HTERT RPE-1 (cell line): Measurements from ENCODE around the gene SLC22A17.

Experiments used
- in situ Hi-C: fragments of 300-500 bp; cut with MboI; formaldehyde crosslinking; loops from 4 replicates; pipeline ENCODE4 v1.14.3; 2020; ENCODE audit warnings: low sequenced_read_pairs

Gene SLC22A17

GRCh38 chr14:23364164-23365035 is 11.7 kb upstream of the SLC22A17 start:
- in situ Hi-C loops: no loop called here

GRCh38 chr14:23362200-23362599 is 9.5 kb upstream of the SLC22A17 start:
- in situ Hi-C loops: no loop called here

- in situ Hi-C loops: no loop called here
Observed at GRCh38 chr14:23361763-23362162, 9.1 kb upstream of the SLC22A17 start.

- in situ Hi-C loops: no loop called here
Observed at GRCh38 chr14:23361320-23361719, 8.6 kb upstream of the SLC22A17 start.

- in situ Hi-C loops: no loop called here
Observed at GRCh38 chr14:23360496-23360895, 7.8 kb upstream of the SLC22A17 start.

GRCh38 chr14:23359722-23360447 is 7.2 kb upstream of the SLC22A17 start:
- in situ Hi-C loops: no loop called here

GRCh38 chr14:23359167-23359626 is 6.5 kb upstream of the SLC22A17 start:
- in situ Hi-C loops: no loop called here

GRCh38 chr14:23358553-23359166 is 6.0 kb upstream of the SLC22A17 start:
- in situ Hi-C loops: no loop called here

GRCh38 chr14:23358042-23358441 is 5.4 kb upstream of the SLC22A17 start:
- in situ Hi-C loops: no loop called here

- in situ Hi-C loops: no loop called here
Observed at GRCh38 chr14:23357261-23357660, 4.6 kb upstream of the SLC22A17 start.

- in situ Hi-C loops: no loop called here
Observed at GRCh38 chr14:23356662-23357061, 4.0 kb upstream of the SLC22A17 start.

- in situ Hi-C loops: no loop called here
Observed at GRCh38 chr14:23355871-23356435, 3.3 kb upstream of the SLC22A17 start.

- in situ Hi-C loops: no loop called here
Observed at GRCh38 chr14:23354990-23355389, 2.3 kb upstream of the SLC22A17 start.

- in situ Hi-C loops: no loop called here
Observed at GRCh38 chr14:23353433-23353780, 720 bp upstream of the SLC22A17 start.

GRCh38 chr14:23351681-23352505 is 794 bp downstream of the SLC22A17 start:
- in situ Hi-C loops: no loop called here

- in situ Hi-C loops: no loop called here
Observed at GRCh38 chr14:23349156-23349845, 3.4 kb downstream of the SLC22A17 start.

- in situ Hi-C loops: no loop called here
Observed at GRCh38 chr14:23348297-23348655, 4.4 kb downstream of the SLC22A17 start.

- in situ Hi-C loops: no loop called here
Observed at GRCh38 chr14:23347406-23348296, 5.0 kb downstream of the SLC22A17 start.
